Measurements from ENCODE around the gene TMEM245.

- TF ChIP-seq POLR2A (IDR thresholded peaks at IDR 0.05; ENCODE audit: low read length): no peak
- TF ChIP-seq GATA1 (IDR thresholded peaks at IDR 0.05; ENCODE audit: low read depth, low read length): no peak
These were observed 47.2 kb upstream of the TMEM245 start, which contains the start of gene FRRS1L for GRCh38 chr9:109166771-109167601.
